Measurements from ENCODE around the gene CUL2.

CUL2 gene

GRCh38 chr10:35070521-35070920 is 19.6 kb downstream of the CUL2 start:
- in situ Hi-C loops (cut with HindIII; ENCODE audit: low sequenced_read_pairs) = no loop called here
- no peak for TF ChIP-seq CTCF (IDR thresholded peaks at IDR 0.05; ENCODE audit: low read depth, low read length)

GRCh38 chr10:35063837-35064454 is 26.2 kb downstream of the CUL2 start:
- H3K4me3 ChIP-seq (ENCODE audit: low read depth, low read length) = no peak overlapping the region
- no peak for TF ChIP-seq CTCF (IDR thresholded peaks at IDR 0.05; ENCODE audit: low read depth, low read length)
- in situ Hi-C loops (cut with HindIII; ENCODE audit: low sequenced_read_pairs) = no loop called here
- no peak for DNase-seq (ENCODE audit: low read depth, low spot score)

More at GRCh38 chr10:35070521-35070920, 19.6 kb downstream of the CUL2 start:
- H3K4me3 ChIP-seq (ENCODE audit: low read depth, low read length) = no peak overlapping the region
- DNase-seq (ENCODE audit: low read depth, low spot score) = no peak

- in situ Hi-C loops (cut with HindIII; ENCODE audit: low sequenced_read_pairs) = no loop called here
- TF ChIP-seq CTCF (IDR thresholded peaks at IDR 0.05; ENCODE audit: low read depth, low read length) = no peak
- no peak for DNase-seq (ENCODE audit: low read depth, low spot score)
- no peak overlapping the region for H3K4me3 ChIP-seq (ENCODE audit: low read depth, low read length)
These were observed 30.7 kb downstream of the CUL2 start for GRCh38 chr10:35059481-35059880.

GRCh38 chr10:35058686-35059085 is 31.5 kb downstream of the CUL2 start:
- TF ChIP-seq CTCF (IDR thresholded peaks at IDR 0.05; ENCODE audit: low read depth, low read length) = no peak
- no peak for DNase-seq (ENCODE audit: low read depth, low spot score)
- no peak overlapping the region for H3K4me3 ChIP-seq (ENCODE audit: low read depth, low read length)
- in situ Hi-C loops (cut with HindIII; ENCODE audit: low sequenced_read_pairs) = no loop called here

- peak; percentile 93 for DNase-seq (ENCODE audit: low read depth, low spot score)
- no peak for TF ChIP-seq CTCF (IDR thresholded peaks at IDR 0.05; ENCODE audit: low read depth, low read length)
- H3K4me3 ChIP-seq (ENCODE audit: low read depth, low read length) = no peak overlapping the region
- in situ Hi-C loops (cut with HindIII; ENCODE audit: low sequenced_read_pairs) = no loop called here
These were observed 32.0 kb downstream of the CUL2 start for GRCh38 chr10:35058134-35058533.

GRCh38 chr10:35056686-35057085 is 33.5 kb downstream of the CUL2 start:
- TF ChIP-seq CTCF (IDR thresholded peaks at IDR 0.05; ENCODE audit: low read depth, low read length) = no peak
- no peak overlapping the region for H3K4me3 ChIP-seq (ENCODE audit: low read depth, low read length)
- in situ Hi-C loops (cut with HindIII; ENCODE audit: low sequenced_read_pairs) = no loop called here
- DNase-seq (ENCODE audit: low read depth, low spot score) = no peak
